Endometrial microvascular endothelial cells (primary cell): ENCODE data around the gene TRIM38. TPM values are rescaled to one million over a fixed set of nuclear protein-coding genes. Genes with fewer than 3 reads are reported as not detected.
"Not testable (repeated sequence)": the region's sequence is repeated elsewhere in the genome, so short reads cannot be mapped to it uniquely, and the experiment has no call there.

ENCODE experiments used
- in situ Hi-C: cut with HindIII; loops from 2 replicates; pipeline ENCODE4 v1.10.0; 2017; ENCODE audit warnings: low sequenced_read_pairs, low pct_unique_long_range_greater_than_20kb; ENCODE audit errors: inconsistent ontology term
- total RNA-seq: library from RNA; depleted of rRNA; stranded (reverse); fragments of >200 nt; gene quantifications from one replicate; pipeline ENCODE4 v1.2.3, GENCODE V29; 2015; ENCODE audit errors: inconsistent ontology term

The TRIM38 gene, protein sequence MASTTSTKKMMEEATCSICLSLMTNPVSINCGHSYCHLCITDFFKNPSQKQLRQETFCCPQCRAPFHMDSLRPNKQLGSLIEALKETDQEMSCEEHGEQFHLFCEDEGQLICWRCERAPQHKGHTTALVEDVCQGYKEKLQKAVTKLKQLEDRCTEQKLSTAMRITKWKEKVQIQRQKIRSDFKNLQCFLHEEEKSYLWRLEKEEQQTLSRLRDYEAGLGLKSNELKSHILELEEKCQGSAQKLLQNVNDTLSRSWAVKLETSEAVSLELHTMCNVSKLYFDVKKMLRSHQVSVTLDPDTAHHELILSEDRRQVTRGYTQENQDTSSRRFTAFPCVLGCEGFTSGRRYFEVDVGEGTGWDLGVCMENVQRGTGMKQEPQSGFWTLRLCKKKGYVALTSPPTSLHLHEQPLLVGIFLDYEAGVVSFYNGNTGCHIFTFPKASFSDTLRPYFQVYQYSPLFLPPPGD
- total RNA-seq: 8.4 TPM

- in situ Hi-C loops: no loop called here
Observed at GRCh38 chr6:25962149-25963127, at the start of gene TRIM38. Gene TRIM38, plus strand, starts transcription at chr6:25962802. Its CDS starts 3,721 bp downstream, at chr6:25966523.

DNA sequence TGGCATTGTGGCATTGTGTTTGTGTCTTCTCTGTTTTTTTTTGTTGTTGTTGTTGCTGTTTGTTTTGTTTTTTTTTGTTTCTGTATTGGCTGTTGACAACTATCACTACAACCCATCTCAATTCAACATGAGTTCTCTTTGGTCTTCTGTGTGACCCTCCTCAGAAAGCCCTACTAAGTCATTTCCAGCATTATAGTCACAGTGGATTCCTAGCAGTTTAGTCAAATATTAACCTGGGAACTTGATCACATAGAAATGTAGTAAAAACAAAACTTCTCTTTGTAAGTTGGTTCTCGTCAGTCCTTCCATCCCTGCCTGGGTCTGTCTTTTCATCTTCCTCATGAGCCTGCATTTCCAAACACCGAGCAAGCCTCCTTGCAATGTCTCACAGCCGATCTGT lies 48.9 kb upstream of the TRIM38 start:
- in situ Hi-C loops: no loop called here

- in situ Hi-C loops: no loop called here
Observed at GRCh38 chr6:25916330-25916729, 46.3 kb upstream of the TRIM38 start.

DNA sequence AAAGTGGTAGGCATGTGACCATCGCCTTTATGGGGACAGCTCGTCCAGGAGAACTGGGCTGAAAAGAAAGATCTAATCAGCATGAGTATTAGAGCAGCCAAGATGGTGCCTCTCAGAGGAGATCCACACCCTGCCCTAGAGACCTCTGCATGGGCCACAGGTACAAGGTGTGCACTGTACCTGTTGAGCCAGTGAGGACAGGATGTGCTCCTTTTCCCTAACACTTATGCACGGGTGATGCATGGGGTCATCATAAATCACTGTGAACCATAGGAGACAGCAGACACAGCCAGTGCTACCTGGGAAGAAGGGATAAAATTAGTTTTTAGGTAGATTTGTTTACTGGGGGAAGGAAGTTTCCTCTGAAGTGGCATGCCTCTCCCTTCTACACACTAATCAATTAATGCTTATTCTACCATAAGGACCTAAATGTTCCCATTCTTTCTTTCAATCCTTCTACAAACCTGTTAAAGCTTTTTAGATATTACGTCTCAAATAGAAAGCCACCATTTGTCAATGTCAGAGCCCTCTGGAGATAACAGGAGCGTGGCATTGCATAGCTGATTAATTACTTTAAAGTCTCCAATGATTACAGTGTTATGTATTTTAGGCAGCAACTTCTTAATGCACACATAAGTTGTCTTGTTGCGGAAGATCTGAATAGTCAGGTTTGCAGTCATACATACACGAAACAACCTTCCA lies 45.7 kb upstream of the TRIM38 start:
- in situ Hi-C loops: no loop called here

GRCh38 chr6:25918083-25918683 lies 44.4 kb upstream of the TRIM38 start:
- in situ Hi-C loops: no loop called here

DNA sequence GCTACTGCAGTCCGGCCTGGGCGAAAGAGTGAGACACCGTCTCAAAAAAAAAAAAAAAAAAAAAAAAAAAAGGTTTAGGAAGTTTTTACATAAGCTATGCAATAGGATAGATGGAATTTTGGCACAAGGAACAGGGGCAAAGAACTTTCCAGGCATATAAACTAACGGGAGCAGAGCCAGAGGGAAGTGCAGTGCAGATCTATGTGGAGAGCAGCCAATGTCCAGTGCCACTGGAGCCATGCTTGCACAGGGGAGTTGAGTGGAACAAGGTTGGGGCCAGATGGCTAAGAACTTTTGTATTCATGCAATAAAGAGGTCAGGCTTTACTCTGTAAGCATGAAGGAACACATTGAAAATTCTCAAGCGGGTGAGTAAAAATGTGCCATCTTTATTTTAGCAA lies 42.9 kb upstream of the TRIM38 start:
- in situ Hi-C loops: no loop called here

DNA sequence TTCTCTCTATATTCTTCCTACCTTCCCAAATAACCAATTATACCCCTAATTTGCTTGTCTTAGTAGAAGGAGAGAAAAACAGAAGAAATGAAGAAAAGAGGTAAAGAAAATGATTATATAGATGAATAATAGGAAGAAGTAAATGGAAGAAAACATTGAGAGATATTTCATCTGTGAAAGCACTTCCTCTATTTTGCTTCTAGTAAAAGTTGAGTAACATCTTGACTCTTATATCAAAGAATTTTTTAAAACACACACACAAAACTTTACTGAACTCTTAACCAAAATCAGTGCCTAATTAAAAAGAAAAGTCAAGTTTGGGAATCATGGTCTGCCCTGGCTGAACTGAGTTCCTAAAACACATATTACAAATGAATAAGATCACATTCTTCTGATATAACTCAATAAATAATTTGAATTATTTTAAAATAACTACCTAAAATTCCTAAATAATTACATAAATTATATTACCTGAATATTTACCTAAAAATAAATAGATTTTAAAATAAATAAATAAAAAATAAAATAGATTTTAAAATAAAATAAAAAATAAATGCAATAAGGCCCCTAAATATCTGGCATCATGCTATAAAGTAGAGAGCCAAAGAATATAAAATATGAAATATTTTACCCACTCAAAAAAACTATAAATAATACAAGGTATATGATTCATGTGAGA lies 40.9 kb upstream of the TRIM38 start:
- in situ Hi-C loops: no loop called here

- in situ Hi-C loops: no loop called here
Observed at GRCh38 chr6:25922301-25922700, 40.3 kb upstream of the TRIM38 start.

DNA sequence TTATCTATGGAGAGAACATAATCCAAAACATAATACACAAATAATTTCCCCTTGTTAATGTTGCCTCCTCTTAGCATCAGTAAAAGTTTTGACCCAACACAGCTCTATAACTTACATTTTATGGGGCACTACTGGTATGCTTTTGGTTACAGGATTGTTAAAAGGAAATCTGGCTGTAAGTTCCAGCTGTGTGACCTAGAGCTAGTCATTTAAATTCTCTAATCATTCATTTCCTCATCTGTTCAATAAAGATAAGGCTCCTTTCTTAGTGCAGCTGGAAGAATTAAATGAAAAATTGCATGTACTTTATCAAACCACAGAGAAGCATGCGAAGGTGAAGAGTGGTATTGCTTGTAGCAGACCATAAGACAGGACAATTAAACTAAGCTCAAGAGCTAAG lies 36.7 kb upstream of the TRIM38 start:
- in situ Hi-C loops: no loop called here

DNA sequence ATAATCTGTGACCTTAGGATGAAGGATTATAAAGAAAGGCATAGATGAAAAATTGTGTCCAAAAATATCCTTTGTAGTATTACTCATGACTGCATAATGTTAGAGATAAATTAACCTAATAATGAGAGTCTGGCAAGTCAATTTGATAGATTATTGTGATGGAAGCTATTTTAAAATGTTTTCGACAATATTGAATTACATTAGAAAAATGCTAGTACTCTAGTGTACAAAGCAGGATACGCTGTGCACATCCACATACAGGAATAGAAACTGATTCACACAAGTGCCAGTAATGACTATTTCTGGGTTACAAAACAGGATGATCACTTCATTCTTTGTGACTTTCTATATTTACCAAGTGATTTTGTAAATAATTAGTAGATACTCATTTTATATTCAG lies 35.4 kb upstream of the TRIM38 start:
- in situ Hi-C loops: no loop called here

DNA sequence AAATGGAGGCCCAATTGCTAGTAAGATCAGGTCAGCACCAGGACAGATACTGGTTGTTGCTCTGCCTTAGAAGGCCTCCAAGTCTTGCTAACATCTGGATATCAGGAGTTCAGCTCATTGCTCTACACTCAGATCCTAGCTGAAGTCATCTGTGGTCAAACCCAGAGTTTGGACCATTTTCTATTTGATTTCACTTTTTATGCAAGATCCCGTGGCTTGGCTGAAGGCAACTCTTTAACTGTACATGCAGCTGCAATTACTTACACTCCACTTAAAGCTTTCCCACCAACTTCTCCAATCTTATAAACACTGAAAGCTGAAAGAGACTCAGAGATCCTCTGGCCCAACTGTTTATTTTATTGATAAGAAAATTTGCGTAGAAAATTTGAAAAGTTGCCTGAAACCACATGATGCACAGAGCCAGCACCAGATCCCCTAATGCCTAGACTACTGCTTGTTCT lies 34.8 kb upstream of the TRIM38 start:
- in situ Hi-C loops: no loop called here

DNA sequence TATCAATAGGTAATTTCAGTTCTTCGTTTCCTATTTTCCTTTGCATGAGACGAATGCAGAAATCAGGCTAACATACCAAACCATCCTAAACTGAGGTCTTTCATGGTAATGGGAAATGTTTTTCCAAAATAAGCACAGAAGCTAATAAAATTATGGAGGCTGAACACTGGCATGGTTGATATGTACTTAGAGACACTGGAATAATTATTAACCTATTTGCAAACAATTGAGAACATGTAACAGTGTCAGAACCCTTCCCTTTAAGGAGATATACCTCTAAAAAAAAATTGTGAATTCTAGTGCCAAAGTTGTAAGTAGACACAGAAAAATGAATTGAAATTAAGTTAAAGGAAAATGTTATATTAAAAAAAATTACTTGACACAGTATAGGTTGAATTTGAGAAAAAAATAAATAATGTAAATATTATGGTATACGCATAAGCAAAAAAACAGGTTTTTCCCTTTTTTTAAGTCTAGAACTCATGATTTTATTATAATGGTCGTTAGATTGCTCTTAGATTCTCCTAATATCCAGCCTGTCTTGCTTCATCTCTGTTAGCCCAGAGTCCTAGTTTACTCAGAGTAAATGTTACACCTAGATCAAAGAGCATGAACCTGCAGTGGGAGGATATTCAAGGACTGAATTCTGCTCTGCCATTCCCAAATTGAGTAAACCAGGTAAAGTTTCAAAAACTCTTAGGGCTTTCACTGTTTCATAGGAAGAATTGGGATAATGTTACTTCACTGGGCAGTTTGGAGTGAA lies 33.9 kb upstream of the TRIM38 start:
- in situ Hi-C loops: no loop called here

DNA sequence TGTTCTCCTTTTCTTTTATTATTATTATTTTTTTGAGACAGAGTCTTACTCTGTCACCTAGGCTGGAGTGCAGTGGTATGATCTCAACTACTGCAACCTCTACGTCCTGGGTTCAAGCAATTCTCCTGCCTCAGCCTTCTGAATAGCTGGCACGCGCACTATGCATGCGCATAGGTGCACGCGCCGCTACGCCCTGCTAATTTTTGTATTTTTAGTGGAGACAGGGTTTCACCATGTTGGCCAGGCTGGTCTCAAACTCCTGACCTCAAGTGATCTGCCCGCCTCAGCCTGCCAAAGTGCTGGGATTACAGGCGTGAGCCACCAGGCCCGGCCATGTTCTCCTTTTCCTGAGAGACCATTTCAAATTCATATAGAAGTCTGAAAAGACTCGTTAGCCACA lies 32.8 kb upstream of the TRIM38 start:
- in situ Hi-C loops: not testable (repeated sequence)

- in situ Hi-C loops: no loop called here
Observed at GRCh38 chr6:25930532-25931410, 31.8 kb upstream of the TRIM38 start, which contains the start of gene SLC17A2. Gene SLC17A2, minus strand, starts transcription at chr6:25930691. Its CDS starts 4,895 bp downstream, at chr6:25925796.

GRCh38 chr6:25931411-25931709 lies 31.2 kb upstream of the TRIM38 start:
- in situ Hi-C loops: no loop called here

DNA sequence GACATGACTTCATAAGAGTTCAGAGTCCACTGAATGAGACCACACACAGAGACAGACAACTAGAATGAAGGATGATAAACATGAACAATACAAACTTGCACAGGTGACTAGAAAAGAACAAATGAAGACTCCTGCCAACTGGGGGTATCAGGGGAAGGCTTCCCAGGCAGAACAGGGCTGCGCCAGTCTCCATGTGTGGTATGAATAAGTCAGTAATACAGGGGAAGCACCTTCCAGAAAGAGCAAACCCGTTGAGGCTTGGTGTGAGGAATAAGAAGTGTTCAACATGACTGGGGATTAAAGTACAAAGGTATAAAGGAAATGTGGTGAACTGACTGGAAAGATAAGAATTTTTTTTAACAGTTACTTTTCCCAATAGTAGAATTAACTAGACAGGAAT lies 28.4 kb upstream of the TRIM38 start:
- in situ Hi-C loops: no loop called here
